Adrenal gland (tissue), 12 donors: ENCODE measurements around the gene C11orf68. TPM values are rescaled to one million over a fixed set of nuclear protein-coding genes. Genes with fewer than 3 reads are reported as not detected.

Source experiments
- DNase-seq, 7 donors: peaks; one replicate each; pipeline ENCODE4 v3.0.0-alpha.2; 2019 to 2020
- H3K27ac ChIP-seq, 5 donors: fragments of 200-600 bp; sonication (generic) in 4 of 5; 1 replicate in 3 of 5; 2 replicates in 2 of 5; pipeline versions ENCODE4 v1.5.1 to v1.8.0; 2016 to 2020; ENCODE audit warnings: mild to moderate bottlenecking in 1 of 5
- H3K27me3 ChIP-seq: fragments of 200-600 bp; 2 replicates; pipeline ENCODE4 v1.8.0; 2021
- H3K36me3 ChIP-seq, 2 donors: fragments of 200-600 bp; replicated peaks in 1 of 2; 1 replicate in 1 of 2; 2 replicates in 1 of 2; pipeline versions ENCODE4 v1.5.1 to v1.8.0; 2018 to 2022
- H3K4me1 ChIP-seq, 2 donors: fragments of 200-600 bp; replicated peaks in 1 of 2; 1 replicate in 1 of 2; 2 replicates in 1 of 2; pipeline versions ENCODE4 v1.5.1 to v1.8.0; 2018 to 2021
- H3K4me3 ChIP-seq, 4 donors: fragments of 200-600 bp; sonication (generic) in 3 of 4; one replicate each; pipeline ENCODE4 v1.5.1; 2016 to 2018
- H3K9me3 ChIP-seq, 3 donors: fragments of 200-600 bp; sonication (generic) in 1 of 3; replicated peaks in 1 of 3; 1 replicate in 2 of 3; 2 replicates in 1 of 3; pipeline versions ENCODE4 v1.5.1 to v1.8.0; 2016 to 2021
- POLR2A ChIP-seq, 2 donors: fragments of 450-650 bp; IDR thresholded peaks; one replicate each; pipeline ENCODE4 v1.6.1; 2017; ENCODE audit warnings: antibody characterized with exemption in 2 of 2, mild to moderate bottlenecking in 2 of 2, moderate library complexity in 1 of 2
- WGBS, 4 donors: extraction: QIAGEN DNeasy Blood & Tissue Kit in 2 of 4; methylation state at CpG; one replicate each; pipeline versions ENCODE4 v1.1.5 to v1.1.7; 2013 to 2017; 5-methylcytosine and 5-hydroxymethylcytosine counted together
- intact Hi-C, 2 donors: fragments of 100-400 bp; cut with DNase I; formaldehyde crosslinking; loops; one replicate each; pipeline versions ENCODE4 v1.14.1 to v1.15.0; 2022 to 2023
- polyA plus RNA-seq, 3 donors: library from polyadenylated mRNA; stranded (reverse); fragments of 200-250 nt in 2 of 3; fragments of 350-450 nt in 1 of 3; fragmentation: Illumina TruSeq in 1 of 3; extraction: RNeasy Lipid Tissue Mini Kit (QIAGEN cat#74804) in 1 of 3; gene quantifications; one replicate each; pipeline ENCODE4 v1.2.3, GENCODE V29; 2013 to 2014
- total RNA-seq, 9 donors: library from RNA; depleted of rRNA in 4 of 9; stranded (reverse); fragments of >200 nt in 4 of 9; fragments of 120-200 nt in 1 of 9; fragmentation: NEBNext Ultra II Directional in 1 of 9; extraction: Animal tissue kit (Norgen Biotek cat#: 25700) in 1 of 9; gene quantifications; one replicate each; pipeline versions ENCODE4 v1.1.0 to v1.2.4, GENCODE V29; 2013 to 2023
- TF ChIP-seq, protein P1 (sequence below), 6 experiments: fragments of 450-650 bp in 4 of 6; fragments of 200-600 bp in 2 of 6; sonication (generic) in 1 of 6; IDR thresholded peaks; 1 replicate in 5 of 6; 2 replicates in 1 of 6; pipeline versions ENCODE4 v1.5.1 to v1.8.0; 2016 to 2021; ENCODE audit warnings: antibody characterized with exemption in 6 of 6, mild to moderate bottlenecking in 2 of 6, moderate library complexity in 1 of 6
- donor health status: healthy with polysubstance abuse.
- donor health status: Bipolar disorder and iron deficiency.
- donor health status: DM: yes; HTN: yes; CAD: no.
- donor health status: DM: no; HTN: no; CAD: no.
- donor health status: DM: no; HTN: no; CAD: no.
- donor health status: DM: yes; HTN: yes; CAD: no.

Gene C11orf68
- total and polyA plus RNA-seq, 12 donors = 11.5 to 51.9 (median 26.9) TPM

DNA sequence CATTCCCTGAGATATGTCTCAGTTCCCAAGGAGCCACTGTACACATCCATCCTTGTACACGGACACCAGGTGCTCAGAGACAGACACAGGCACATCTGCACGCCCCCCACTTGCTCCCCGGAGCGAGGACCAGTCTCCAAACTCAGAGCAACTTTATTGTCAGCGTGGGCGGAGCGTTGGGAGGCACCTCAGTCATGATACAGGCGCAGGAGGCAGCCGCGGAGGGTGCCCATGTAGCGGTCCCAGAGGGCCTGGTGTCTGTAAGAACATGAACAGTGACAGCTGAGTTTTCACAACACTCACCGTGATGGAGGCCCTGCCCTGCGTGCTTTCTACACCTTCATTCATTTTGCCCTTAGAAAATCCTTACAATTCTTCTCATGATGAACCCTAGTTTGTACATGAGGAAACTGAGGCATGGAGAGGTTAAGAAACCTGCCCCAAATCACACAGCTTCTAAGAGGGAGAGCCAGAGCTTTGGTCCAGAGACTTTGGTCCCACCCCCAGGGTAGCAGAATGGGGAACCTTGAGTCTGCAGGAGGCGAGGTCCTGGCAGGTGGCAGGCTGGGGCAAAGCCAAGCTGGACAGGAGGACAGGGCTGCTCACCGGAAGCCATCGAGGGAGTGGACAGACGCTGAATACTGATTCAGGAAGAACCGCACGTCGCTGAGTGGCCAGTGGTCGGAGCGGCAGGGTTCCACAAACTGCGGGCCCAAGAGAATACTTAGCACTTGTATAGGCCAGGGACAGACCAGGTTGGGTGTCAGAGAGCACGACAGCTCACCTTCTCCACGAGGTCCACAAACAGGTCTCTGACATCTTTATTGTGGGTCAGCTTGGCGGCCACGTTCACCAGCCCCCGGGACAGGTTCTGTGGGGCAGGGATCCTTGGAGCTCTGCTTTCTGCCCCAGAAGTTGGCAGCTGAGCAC, 34.8 kb downstream of the C11orf68 start:
- DNase-seq = peak in 1 of 7 donors; percentile 7
- WGBS, 4 donors = 77 to 82% (median 81%) methylated on average over 23 to 28 of the region's 28 CpGs
- Histone ChIP-seq H3K9me3 (no peaks in the 10 kb centered on the region), H3K27me3 (no peaks in the 10 kb centered on the region), H3K4me3 (no peak overlapping the region), H3K4me1 (peaks cover 9 to 14% of the 10 kb centered on the region in 2 donors), H3K27ac (no peak overlapping the region), H3K36me3 (peaks cover 0 to 43% of the 10 kb centered on the region in 2 donors)
- intact Hi-C loops = loop anchor here (2.0 to 5.0 kb wide), 3 partner anchors 78 to 105 kb away; partner anchors contain the start of gene SART1 (in 1 of the 2)
- TF ChIP-seq POLR2A (IDR thresholded peaks at IDR 0.05) = no peak
- TF ChIP-seq, protein P1, sequence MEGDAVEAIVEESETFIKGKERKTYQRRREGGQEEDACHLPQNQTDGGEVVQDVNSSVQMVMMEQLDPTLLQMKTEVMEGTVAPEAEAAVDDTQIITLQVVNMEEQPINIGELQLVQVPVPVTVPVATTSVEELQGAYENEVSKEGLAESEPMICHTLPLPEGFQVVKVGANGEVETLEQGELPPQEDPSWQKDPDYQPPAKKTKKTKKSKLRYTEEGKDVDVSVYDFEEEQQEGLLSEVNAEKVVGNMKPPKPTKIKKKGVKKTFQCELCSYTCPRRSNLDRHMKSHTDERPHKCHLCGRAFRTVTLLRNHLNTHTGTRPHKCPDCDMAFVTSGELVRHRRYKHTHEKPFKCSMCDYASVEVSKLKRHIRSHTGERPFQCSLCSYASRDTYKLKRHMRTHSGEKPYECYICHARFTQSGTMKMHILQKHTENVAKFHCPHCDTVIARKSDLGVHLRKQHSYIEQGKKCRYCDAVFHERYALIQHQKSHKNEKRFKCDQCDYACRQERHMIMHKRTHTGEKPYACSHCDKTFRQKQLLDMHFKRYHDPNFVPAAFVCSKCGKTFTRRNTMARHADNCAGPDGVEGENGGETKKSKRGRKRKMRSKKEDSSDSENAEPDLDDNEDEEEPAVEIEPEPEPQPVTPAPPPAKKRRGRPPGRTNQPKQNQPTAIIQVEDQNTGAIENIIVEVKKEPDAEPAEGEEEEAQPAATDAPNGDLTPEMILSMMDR (IDR thresholded peaks at IDR 0.05) = no peak

DNA sequence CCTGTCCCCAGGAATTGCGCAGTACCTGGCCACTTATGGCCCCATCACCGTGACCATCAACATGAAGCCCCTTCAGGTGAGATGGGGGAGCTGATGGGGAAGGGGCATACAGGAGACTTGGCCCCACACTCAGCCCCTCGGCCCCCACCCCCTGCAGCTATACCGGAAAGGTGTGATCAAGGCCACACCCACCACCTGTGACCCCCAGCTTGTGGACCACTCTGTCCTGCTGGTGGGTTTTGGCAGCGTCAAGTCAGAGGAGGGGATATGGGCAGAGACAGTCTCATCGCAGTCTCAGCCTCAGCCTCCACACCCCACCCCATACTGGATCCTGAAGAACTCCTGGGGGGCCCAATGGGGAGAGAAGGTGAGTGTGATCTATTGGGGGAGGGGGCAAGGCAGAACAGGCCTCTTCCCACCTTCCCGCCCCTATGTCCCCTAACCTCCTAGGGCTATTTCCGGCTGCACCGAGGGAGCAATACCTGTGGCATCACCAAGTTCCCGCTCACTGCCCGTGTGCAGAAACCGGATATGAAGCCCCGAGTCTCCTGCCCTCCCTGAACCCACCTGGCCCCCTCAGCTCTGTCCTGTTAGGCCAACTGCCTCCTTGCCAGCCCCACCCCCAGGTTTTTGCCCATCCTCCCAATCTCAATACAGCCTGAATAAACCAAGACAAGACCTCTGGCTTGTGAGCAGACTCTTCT, 35.7 kb downstream of the C11orf68 start:
- intact Hi-C loops = loop anchor here (5.0 kb wide), 2 partner anchors 79 to 99 kb away; partner anchors contain the start of gene SART1 (in 1 of the 2)
- no peaks in the 10 kb centered on the region for H3K27me3 ChIP-seq
- peaks cover 4 to 11% of the 10 kb centered on the region in 2 donors for H3K4me1 ChIP-seq
- H3K9me3 ChIP-seq = no peaks in the 10 kb centered on the region
- no peak for TF ChIP-seq POLR2A (IDR thresholded peaks at IDR 0.05)
- TF ChIP-seq, protein P1 (IDR thresholded peaks at IDR 0.05) = no peak
- DNase-seq = no peak
- no peak overlapping the region for H3K4me3 ChIP-seq
- no peak overlapping the region for H3K27ac ChIP-seq
- H3K36me3 ChIP-seq = peaks cover 0 to 43% of the 10 kb centered on the region in 2 donors
- 85 to 94% (median 89%) methylated on average over 8 to 13 of the region's 13 CpGs for WGBS, 4 donors

DNA sequence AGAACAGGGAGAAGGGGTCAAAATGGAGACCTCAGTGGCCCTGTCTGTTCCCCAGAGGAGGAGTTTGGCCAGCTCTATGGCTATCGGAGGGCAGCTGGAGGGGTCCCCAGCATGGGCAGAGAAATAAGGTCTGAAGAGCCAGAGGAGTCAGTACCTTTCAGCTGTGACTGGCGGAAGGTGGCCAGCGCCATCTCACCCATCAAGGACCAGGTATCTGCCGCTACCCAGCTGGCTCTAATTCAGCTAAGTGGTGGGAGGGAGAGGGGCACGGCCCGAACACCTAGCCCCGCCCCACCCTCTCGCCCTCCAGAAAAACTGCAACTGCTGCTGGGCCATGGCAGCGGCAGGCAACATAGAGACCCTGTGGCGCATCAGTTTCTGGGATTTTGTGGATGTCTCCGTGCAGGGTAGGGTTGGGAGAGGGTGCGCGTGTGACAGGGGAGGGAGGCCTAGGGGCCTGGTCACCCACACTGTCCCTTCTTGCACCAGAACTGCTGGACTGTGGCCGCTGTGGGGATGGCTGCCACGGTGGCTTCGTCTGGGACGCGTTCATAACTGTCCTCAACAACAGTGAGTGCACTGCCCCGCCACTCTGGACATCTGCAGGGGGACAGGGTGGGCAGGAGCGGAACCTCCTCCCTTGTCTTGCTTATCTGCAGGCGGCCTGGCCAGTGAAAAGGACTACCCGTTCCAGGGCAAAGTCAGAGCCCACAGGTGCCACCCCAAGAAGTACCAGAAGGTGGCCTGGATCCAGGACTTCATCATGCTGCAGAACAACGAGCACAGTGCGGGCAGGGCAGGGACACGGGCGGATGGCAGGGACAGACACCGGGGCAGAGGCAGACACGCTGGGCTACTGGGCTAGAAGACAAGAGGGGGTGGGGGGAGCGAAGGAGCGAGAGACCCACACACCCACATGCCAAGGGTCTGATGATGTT, 36.5 kb downstream of the C11orf68 start:
- intact Hi-C loops = loop anchor here (5.0 kb wide), 2 partner anchors 80 to 100 kb away; partner anchors contain the start of gene SART1 (in 1 of the 2)
- TF ChIP-seq, protein P1 (IDR thresholded peaks at IDR 0.05) = no peak
- TF ChIP-seq POLR2A (IDR thresholded peaks at IDR 0.05) = no peak
- H3K36me3 ChIP-seq = peaks cover 0 to 43% of the 10 kb centered on the region in 2 donors
- peak in 1 of 7 donors; percentile 7 for DNase-seq
- H3K27ac ChIP-seq = no peak overlapping the region
- peaks cover 0 to 5% of the 10 kb centered on the region in 2 donors for H3K4me1 ChIP-seq
- no peaks in the 10 kb centered on the region for H3K9me3 ChIP-seq
- no peaks in the 10 kb centered on the region for H3K27me3 ChIP-seq
- WGBS, 4 donors = 87 to 92% (median 91%) methylated on average over 23 to 30 of the region's 30 CpGs
- no peak overlapping the region for H3K4me3 ChIP-seq
